Medulla oblongata (tissue), 1 donor: ENCODE results near the gene IL36G.
"Not testable (repeated sequence)": the region's sequence is repeated elsewhere in the genome, so short reads cannot be mapped to it uniquely, and the experiment has no call there.

Experiments
- DNase-seq: peaks from one replicate; pipeline ENCODE4 v3.0.0-alpha.2; 2015; ENCODE audit errors: extremely low spot score

Gene IL36G

DNA sequence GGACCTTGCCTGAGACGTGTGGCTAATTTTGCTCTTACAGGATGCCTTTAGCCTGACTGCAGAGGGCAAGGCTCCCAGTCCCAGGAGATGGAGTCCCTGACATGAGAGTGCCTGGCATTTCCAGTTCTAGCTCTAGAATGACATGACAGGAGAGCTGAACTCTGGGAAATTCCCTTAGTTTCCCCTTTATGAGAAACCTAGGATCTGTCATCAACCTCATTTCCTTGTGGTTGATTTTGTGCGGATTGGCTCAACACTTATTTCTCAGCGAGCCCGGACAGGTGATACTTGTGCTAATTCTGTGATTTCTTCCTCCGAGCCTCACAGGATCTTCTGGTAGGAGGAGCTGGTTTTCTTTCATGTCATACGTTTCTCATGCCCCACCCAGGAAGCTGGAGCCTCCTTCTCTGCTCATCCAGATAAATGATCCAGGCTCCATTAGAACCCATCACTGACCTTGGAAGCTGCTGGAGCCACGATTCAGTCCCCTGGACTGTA, at the start of gene IL36G:
IL36G (plus strand) TSS at position 448 of the 498 bp plus-strand sequence. CDS start 633 bp downstream, outside the sequence.
- no peak for DNase-seq

DNA sequence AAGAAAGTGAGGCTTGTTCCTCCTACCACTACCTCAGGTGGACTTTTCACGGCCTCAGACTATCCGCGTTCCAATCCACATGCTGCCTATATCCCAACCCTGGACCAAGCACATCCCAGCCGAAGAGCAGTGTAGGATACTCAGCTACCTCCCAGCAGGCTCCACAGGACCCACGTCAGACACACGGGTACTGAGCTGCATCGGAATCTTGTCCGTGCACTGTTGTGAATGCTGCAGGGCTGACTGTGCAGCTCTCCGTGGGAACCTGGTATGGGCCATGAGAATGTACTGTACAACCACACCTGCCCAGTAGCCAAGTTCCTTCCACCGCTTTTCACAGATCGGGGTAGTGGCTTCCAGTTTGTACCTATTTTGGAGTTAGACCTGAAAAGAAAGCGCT, 44.5 kb upstream of the IL36G start:
- DNase-seq: no peak

DNA sequence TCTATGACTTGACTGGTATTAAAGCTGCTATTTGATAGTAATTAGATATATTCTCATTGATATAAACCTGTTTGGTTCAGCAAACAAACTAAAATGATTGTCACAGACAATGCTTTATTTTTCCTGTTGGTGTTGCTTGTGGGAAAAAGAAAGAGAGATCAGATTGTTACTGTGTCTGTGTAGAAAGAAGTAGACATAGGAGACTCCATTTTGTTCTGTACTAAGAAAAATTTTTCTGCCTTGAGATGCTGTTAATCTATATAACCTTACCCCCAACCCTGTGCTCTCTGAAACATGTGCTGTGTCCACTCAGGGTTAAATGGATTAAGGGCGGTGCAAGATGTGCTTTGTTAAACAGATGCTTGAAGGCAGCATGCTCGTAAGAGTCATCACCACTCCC, 43.7 kb upstream of the IL36G start:
- DNase-seq: not testable (repeated sequence)

DNA sequence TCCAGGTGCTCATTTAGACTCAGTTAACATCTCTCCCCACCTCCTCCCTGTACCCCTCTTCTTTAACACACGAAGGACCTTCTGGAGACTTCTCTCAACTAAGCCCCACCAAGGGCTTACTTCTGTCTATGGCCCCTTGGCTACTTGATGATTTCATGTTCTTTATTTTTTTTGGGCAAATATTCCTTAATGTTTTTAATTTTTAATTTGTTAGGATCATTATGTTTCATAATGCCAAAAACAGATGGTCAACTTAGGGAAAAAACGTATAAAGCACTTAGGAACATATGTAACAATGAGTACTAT, 40.9 kb upstream of the IL36G start:
- no peak for DNase-seq

DNA sequence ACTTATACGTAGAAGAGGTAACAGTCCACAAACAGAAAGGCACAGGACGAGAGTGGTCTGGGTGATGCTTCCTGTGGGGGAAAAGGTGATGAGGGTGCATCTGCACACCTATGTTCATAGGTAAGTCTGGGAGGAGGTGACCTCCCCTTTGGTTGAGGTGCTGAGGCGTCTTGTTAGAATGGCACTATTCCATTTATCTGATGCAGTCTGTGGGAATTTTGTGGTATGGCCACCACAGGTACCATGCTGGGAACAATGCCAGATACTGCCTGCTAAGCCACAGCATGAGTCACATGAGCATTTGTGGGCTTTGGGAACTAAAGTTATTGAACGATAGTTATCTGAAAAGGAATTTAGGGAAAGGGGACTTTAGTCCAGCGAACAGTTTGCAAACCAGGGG, 38.9 kb upstream of the IL36G start:
- no peak for DNase-seq

DNA sequence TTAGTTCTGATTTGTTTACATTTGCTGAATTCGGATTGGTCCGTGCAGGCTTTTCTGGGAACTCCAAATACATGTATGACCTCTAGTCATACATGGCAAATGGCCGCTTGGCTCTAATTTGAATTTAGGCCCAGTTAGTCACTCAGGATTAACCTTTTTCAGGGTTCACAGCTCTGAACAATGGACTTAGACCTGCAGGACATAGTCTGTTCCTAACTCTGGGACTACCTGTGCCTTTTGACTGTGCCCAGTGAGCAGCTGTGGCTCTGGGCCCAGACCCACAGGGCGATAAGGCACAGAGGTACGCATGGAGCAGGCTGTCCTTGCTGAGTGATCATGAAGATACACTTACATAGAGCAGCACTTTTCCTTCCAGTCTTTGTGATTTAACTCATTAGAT, 38.4 kb upstream of the IL36G start:
- DNase-seq: no peak

DNA sequence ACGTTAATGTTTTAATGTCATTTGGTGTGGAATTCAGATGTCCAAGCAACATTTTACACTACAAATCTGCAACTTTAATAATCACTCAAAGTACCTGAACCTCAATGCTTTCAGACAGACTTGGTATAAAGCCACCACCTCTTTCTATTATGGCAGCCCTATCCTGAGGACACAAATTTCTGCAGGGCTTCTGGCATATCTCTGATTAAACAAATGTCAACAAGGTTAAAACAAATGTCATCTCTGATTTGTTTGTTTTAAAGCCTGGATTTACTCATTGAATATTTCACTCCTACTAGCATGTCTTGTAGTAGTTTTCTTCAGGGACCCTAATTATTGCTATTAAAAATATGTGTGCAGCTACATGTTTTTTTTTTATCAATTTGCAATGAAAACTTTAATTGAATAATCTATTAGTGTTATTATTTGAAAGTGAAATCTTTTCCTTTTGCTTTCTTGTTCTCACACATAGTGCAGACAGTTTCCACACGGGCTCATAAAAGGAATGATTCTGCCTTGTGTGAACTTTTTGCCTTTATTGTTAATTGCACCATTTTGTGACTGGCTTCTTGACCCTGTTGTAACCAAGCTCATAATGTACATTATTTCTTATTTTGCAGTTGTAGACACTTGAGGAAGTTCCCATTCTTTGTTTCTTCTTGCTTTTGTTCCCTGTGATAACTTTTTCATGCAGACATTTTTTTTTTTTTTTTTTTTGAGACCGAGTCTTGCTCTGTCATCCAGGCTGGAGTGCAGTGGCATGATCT, 36.8 kb upstream of the IL36G start:
- no peak for DNase-seq

DNA sequence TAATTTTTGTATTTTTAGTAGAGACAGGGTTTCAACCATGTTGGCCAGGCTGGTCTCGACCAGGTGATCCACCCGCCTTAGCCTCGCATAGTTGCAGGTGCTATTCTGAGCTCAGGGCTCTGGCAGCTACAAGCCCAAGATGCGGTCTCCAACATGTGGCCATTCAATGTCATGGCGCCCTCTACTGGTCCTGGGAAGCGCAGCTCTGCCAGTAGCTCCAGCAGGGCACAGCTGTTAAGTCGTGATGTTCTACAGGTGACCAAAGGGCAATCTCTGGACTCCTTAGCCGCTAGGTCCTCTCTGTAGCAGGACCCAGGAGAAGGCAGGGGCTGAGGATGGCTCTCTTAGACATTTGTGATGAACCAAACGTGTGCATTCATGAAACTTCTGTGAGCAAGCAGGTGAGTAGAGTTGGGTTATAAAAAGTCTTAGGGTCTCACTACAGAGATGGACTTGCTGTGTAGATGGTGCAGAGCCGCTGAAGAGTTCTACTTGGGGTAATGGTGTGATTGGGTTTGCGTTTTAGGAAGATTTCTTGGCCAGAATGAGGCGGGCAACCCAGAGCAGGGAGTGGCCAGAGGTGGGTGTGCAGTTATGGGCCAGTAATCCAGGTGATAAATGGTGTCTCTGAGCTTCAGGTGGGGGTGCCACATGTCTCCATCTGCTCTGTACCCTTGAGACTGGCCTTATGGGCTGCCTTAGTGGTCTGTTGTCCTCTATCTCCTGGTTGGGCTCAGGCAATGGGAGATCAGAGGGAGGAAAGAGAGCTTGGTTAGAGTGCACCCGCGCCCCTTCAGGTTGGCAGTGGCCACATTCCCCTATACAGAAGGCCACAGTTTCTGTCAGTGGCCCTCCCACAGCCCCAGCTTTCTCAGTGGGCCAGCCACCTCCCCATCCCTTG, 35.8 kb upstream of the IL36G start:
- DNase-seq: peak; percentile 81

DNA sequence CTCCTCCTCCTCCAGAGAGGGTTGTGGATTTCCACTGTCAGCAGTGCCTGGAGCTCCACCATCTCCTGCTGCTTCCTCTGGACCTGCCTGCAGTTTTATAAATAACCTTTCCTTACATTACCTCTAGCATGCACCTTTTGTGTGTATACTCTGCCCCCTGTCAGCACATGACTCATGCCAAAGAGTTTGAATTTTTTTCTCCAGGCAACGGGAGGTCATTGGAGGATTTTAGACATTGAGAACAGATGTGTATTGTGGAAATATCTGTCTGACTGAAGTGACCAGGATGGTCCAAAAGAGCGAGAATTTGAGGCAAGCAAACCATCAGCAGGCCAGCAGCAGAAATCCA, 35.2 kb upstream of the IL36G start:
- no peak for DNase-seq

DNA sequence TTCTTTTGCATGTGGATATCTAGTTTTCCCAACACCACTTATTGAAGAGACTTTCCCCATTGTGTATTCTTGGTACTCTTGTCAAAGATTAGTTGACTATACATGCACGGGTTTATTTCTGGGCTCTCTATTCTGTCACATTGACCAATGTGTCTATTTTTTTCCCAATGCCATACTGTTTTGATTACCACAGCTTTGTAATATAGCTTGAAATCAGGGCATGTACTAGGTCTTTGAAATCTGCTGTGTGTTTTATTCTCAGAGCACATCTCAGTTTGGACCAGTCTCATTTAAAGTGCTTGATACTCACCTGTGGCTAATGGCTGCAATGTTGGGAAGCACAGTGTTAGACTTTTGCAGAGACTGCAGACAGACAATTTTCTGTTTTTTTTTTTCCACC, 32.8 kb upstream of the IL36G start:
- DNase-seq: no peak

DNA sequence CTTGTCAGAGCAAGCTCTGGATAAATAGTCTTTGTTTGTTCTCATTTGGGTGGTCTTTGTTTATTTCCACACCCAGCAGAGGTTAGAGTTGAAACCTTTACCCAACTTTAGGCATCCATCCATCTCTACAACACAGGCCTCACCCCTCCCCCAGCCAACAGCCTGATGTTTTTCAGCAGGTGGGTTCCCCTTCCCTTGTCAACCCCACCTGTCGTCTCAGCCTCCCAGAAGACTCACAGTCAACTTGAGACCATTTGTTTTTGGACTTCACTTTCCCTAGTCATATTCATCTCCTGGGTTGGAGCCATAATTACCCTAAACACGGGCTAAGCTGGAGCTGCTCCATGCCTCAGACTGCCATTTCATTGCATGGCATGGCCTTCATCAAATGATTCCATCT, 31.7 kb upstream of the IL36G start:
- DNase-seq: no peak

DNA sequence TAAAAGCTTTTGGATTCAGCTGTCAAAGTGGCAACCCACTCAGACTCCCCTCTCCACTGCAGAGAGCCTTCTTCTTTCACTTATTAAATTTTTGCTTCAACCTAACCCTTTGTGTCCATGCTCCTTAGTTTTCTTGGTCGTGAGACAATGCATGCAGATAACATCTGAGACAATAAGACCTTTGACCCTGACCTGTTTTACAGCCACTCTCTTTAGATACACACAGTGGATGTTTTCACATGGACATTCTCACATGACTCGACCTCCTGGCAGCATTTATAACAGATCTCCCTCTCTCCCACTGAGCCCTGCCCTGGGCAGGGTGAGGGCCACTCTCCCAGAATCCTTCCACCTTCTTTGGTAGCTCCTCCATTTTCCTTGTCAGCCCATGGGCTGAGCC, 30.4 kb upstream of the IL36G start:
- no peak for DNase-seq

DNA sequence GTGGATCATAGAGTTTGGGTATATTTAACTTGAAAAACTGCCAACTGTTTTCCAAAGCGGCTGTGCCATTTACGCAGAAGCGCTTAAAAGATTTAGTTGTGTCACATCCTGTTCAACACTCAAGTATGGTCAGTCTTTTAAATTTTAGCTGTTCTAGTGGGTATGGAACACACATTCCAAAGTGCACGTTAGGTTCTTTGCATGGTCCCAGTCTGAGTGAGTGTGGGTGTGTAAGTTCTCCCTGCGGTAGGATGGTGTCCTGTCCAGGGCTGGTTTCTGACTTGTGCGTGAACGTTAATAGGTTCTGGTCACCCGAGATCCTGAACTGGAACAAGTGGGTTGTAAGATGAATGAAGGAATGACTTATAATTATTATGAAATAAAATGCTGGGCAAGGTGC, 28.4 kb upstream of the IL36G start:
- DNase-seq: no peak

DNA sequence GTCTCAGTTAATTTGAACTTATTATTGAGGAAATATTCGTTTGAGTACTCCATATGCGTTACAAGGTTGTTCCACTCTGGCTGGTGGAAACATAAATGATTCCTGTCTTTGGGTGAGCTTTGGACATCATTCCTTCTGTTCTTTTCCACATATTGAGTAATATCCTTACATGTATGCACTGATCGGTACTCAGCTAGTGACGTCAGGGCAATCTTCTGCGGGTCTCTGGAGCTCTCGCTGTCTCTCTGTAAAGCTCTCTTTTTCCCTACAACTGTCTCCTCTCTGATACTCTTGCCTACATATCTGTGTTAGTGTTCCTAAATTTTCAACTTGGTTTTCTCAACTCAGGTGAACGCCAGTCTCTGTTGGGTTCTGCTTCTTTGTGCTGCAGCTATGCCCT, 23.4 kb upstream of the IL36G start:
- no peak for DNase-seq

DNA sequence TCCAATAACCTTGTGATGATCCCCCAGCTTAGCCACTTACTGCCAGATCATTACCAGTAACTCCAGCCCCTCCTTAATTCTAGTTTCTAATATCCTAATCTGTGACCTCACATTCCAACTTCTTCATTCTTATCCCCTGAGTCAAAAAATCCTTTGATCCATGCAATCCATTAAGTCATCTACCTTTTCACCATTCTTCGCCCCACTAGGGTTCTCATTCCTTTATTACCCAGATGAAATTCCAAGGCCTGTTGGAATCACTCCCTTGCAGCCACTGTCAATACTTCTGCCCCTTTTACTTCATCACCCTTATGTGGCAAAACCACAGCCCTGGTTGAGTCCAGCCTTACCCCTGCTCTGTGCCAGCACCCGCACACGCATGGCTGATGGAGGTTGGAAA, 20.3 kb upstream of the IL36G start:
- DNase-seq: no peak

DNA sequence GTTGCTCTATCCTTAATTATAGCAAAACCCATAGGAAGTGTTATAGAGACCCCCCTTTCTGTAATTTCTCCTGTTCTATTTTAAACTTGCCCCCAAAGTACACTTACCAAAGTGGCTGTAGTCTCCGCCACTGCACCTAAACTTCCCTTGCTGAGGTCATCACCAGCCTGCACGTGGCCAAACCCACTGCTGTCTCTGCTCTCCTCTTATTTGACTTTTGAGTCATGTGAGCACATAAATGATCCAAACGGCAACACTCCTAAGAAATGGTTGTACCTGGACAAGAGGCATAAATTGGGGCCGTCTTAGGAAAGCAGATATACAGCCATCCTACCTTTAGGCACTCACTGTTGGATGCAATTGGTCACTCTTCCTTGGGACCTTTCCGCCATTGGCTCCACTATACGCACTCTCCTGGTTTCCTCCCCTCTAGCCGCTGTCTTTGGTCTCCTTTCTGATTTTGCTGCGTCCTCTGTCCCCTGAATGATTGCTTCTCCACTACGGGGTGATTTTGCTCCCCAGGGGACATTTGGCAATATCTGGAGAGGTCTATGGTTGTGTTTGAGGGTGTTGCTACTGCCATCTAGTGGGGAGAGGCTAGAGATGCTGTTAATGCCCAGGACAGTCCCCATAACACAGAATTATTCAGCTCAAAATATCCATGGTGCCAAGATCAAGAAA, 19.2 kb upstream of the IL36G start:
- peak; percentile 54 for DNase-seq

DNA sequence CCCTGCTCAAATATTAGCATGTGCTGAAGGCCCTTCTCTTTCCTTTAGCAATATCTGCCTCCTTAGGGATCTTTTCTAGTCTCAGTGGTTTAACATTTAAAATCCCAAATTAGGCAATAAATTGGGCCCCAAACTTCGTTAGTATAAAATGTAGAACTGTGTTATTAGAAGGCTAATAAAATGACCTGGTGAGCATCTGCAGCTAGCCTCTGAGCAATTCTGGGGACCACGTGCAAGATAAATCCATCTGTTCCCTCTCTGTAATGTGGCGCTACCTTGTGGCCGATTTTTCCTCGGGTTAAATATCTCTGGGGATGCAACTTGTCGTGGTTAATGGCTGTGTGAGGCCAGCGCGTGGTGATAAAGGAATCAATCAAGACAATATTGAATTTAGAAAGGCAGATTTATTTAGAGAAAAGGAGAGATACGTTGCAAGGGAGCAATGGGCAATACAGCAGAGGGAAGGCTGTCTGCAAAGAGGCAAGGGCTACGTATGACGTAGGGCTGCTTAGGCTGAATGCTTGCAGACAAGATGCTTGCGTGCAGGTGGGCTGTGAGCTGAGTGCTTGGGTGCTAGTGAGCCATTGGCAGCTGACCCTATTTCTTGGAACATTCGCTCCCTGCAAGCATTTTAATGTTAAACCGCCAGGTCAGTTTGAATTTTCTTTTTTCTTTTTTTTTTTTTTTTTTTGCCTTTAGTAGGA, 18.5 kb upstream of the IL36G start:
- no peak for DNase-seq

DNA sequence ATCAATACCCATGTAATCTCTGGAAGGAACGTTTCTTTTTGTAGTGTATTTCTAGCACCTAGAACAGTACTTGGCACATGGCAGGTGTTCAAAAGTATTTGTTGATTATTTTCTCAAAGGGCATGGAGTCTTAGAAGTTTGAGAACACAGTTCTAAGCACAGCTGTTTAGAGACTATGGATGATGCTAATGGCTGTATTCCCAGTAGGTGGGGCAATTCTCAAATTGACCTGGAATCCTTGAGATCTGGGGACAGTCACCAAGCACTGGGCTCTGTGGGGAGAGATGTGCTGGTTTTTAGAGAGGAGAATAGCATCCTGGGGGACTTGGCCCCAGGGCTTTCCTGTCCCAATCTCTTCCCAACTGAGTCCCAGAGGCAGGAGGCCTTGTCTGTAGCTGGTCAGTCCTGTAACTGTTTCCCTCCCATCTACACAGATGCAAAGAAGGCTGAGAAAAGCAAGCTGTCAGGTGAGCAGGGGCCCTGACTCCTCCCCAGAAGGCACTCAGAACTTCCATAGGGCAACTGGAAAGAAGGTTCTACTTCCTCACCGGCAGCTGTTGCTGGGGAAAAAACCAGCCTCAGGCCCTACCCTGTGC, 17.5 kb upstream of the IL36G start:
- no peak for DNase-seq

DNA sequence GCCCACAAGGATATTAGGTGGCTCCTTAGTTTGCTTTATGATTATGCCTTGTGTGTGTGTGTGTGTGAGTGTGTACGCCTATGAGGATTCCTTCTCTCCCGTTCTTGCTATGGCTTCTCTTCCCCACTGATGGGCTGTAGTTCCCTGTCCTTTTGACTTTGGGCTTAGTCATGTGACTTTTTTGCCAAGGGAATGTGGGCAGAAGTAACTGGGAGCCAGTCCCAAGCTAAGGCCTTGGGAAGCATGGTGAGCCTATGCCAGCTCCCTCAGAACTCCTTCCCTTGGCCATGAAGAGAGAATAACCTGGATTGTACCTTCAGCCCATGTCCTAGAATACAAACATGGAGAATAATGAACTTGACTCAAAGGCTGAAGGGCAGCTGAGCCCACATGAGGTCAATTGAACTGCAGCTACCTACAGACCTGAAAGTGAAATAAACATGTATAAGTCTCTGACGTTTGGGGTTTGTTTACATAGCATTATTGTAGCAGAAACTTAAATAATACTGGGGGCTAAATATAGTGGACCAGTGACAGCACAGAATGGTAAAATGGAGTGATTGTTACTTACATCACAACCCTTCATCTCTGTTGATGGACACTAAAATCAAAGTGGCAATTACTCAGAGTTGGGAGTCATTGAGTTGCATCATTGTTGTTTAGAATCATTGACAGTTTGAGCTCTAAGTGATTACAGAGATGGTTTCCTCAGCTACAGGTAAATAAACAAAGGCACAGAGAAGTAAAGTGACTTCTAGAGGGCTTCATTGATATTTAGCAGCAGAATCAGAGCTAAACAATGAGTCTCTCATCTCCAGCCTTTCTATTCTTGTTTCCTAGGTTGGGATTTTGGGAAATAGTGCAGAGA, 15.3 kb upstream of the IL36G start:
- DNase-seq: no peak

DNA sequence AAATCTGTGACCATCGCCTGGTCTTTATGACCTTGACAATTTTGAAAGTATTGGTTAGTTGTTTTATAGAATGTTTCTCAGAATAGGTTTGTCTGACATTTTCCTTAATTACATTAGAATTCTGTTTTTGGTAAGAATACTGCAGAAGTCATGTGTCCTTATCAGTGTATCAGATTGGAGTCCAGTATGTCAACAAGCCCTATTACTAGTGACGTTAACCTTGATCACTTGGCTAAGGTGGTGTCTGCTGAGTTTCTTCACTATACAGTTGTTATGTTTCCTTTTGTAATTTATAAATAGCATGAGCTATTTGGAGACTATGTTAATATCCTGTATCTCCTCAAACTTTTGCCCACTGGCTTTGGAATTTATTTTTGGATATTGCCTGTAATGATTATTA, 10.8 kb upstream of the IL36G start:
- no peak for DNase-seq
